GM23248 (cell line): ENCODE measurements around the gene MIB2.

ENCODE experiments used
- EZH2 ChIP-seq: fragments of 200-600 bp; sonication (generic); IDR thresholded peaks from 2 replicates; pipeline ENCODE4 v1.6.1; 2018; ENCODE audit warnings: antibody characterized with exemption, mild to moderate bottlenecking; ENCODE audit not compliant: insufficient read depth, poor library complexity, severe bottlenecking
- EZH2phosphoT487 ChIP-seq: fragments of 200-600 bp; sonication (generic); IDR thresholded peaks from 2 replicates; pipeline ENCODE4 v1.6.1; 2018; ENCODE audit warnings: antibody characterized with exemption, moderate library complexity, mild to moderate bottlenecking, low read depth; ENCODE audit not compliant: insufficient read depth

DNA sequence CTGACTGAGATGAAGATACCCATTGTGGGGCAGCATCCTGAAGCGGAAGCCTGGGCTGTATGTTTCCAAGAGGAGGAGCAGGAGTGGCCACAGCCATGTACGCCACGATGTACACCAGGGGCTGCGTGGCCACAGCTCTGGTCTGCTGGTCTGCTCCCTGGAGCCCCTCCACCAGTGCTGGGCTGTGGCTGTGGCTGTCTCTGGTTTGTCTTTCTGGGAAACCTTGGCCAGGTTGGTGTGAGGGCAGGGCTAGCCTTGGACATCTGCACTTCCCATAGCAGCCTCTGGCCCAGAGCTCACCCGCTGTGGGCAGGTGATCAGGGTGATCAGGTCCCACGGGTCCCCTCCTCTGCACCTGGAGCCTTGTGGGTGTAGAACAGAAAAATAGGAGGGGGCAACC lies 2.6 kb downstream of the MIB2 start:
- no peak for TF ChIP-seq EZH2phosphoT487
- no peak for TF ChIP-seq EZH2
